GM12878 (cell line): ENCODE measurements around the gene DNAJC16. TPM values are rescaled to one million over a fixed set of nuclear protein-coding genes. Genes with fewer than 3 reads are reported as not detected.

ENCODE experiments used
- ATAC-seq: fragments of 200-7000 bp; cut with Tn5 transposase; 3 replicates; pipeline ENCODE4 v1.9.1; 2020; ENCODE audit warnings: mild to moderate bottlenecking, moderate library complexity
- BruUV-seq: library from RNA; stranded (reverse); fragments of 400-500 nt; replicated peaks from 2 replicates; lab custom pipeline; 2021; lab: Mats Ljungman, UMichigan
- CTCF ChIA-PET: fragments of 300-600 bp; sonication (Branson Sonifier 250); formaldehyde crosslinking; extraction: SDS; loops from one replicate; lab custom pipeline; 2021; ENCODE audit warnings: inconsistent platforms; lab: Yijun Ruan, JAX
- POLR2A ChIA-PET: fragments of 350-600 bp; formaldehyde crosslinking; extraction: SDS; loops from one replicate; lab custom pipeline; 2021; ENCODE audit warnings: inconsistent platforms; lab: Charles Lee
- RAD21 ChIA-PET: fragments of 300-600 bp; sonication (Branson Sonifier 250); formaldehyde crosslinking; loops from one replicate; lab custom pipeline; 2023; ENCODE audit warnings: antibody characterized with exemption; ENCODE audit not compliant: unreplicated experiment; lab: Charles Lee
- SMC1A ChIA-PET: fragments of 300-600 bp; sonication (Branson Sonifier 250); formaldehyde crosslinking; loops from one replicate; lab custom pipeline; 2023; ENCODE audit not compliant: unreplicated experiment, uncharacterized antibody; lab: Charles Lee
- DNase-seq: peaks from one replicate; pipeline ENCODE4 v3.0.0-alpha.2; 2011; ENCODE audit warnings: low read depth, low spot score
- FAIRE-seq: peaks from 3 replicates; lab custom pipeline; 2011; peaks lifted over from hg19 to GRCh38; lab: Jason Lieb, UNC
- H2AFZ ChIP-seq: 2 replicates; pipeline ENCODE4 v1.6.0; 2011; ENCODE audit warnings: low read depth, low read length, control low read depth; ENCODE audit not compliant: control insufficient read depth
- H3K27ac ChIP-seq: 2 replicates; pipeline ENCODE4 v1.5.1; 2011; ENCODE audit warnings: control low read depth; ENCODE audit not compliant: control insufficient read depth, insufficient read depth
- H3K27me3 ChIP-seq, 2 experiments: replicated peaks in 1 of 2; 2 replicates each; pipeline versions ENCODE4 v1.6.0 to v1.6.1; 2011; ENCODE audit warnings: low read length in 1 of 2; ENCODE audit not compliant: control insufficient read depth in 2 of 2, insufficient read depth in 2 of 2
- H3K36me3 ChIP-seq, 2 experiments: 2 replicates each; pipeline ENCODE4 v1.5.1; 2011; ENCODE audit warnings: low read length in 1 of 2; ENCODE audit not compliant: control insufficient read depth in 2 of 2, insufficient read depth in 2 of 2
- H3K4me1 ChIP-seq: 2 replicates; pipeline ENCODE4 v1.6.1; 2011; ENCODE audit warnings: mild to moderate bottlenecking, low read length, moderate library complexity, mixed read lengths; ENCODE audit not compliant: control insufficient read depth, insufficient read depth
- H3K4me2 ChIP-seq: 2 replicates; pipeline ENCODE4 v1.6.0; 2011; ENCODE audit warnings: control low read depth; ENCODE audit not compliant: control insufficient read depth, insufficient read depth
- H3K4me3 ChIP-seq: fragments of 200-600 bp; sonication (generic); 2 replicates; pipeline ENCODE4 v1.5.1; 2016
- H3K79me2 ChIP-seq: 2 replicates; pipeline ENCODE4 v1.6.0; 2011; ENCODE audit warnings: low read length; ENCODE audit not compliant: control insufficient read depth, insufficient read depth
- H3K9ac ChIP-seq: 2 replicates; pipeline ENCODE4 v1.8.0; 2011; ENCODE audit warnings: low read length, control low read depth, mixed read lengths; ENCODE audit not compliant: control insufficient read depth, insufficient read depth
- H3K9me3 ChIP-seq: replicated peaks from 3 replicates; pipeline ENCODE4 v1.5.1; 2011; ENCODE audit warnings: mild to moderate bottlenecking, low read length; ENCODE audit not compliant: control insufficient read depth, insufficient read depth
- H4K20me1 ChIP-seq: 2 replicates; pipeline ENCODE4 v1.6.0; 2011; ENCODE audit not compliant: control insufficient read depth, insufficient read depth
- EP300 ChIP-seq, 2 experiments: fragments of 150-350 bp in 1 of 2; IDR thresholded peaks; 2 replicates each; pipeline ENCODE4 v1.6.1; 2011 to 2012; ENCODE audit warnings: low read depth in 2 of 2, low read length in 2 of 2, borderline replicate concordance in 1 of 2, improper control_type of control experiment in 1 of 2, inconsistent platforms in 1 of 2; ENCODE audit not compliant: control insufficient read depth in 1 of 2
- EZH2 ChIP-seq: IDR thresholded peaks from 2 replicates; pipeline ENCODE4 v1.6.1; 2012; ENCODE audit warnings: low read depth, mild to moderate bottlenecking, control low read depth, inconsistent platforms, low read length, borderline replicate concordance; ENCODE audit not compliant: control insufficient read depth
- IRF5 ChIP-seq: fragments of 450-650 bp; IDR thresholded peaks from 2 replicates; pipeline ENCODE4 v1.6.1; 2017; ENCODE audit warnings: borderline replicate concordance
- SIN3A ChIP-seq: IDR thresholded peaks from 2 replicates; pipeline ENCODE4 v1.6.1; 2012; ENCODE audit warnings: low read depth, low read length, improper control_type of control experiment
- YBX1 ChIP-seq: fragments of 450-650 bp; IDR thresholded peaks from 2 replicates; pipeline ENCODE4 v1.6.1; 2016; ENCODE audit warnings: antibody characterized with exemption
- YY1 ChIP-seq: IDR thresholded peaks from 2 replicates; pipeline ENCODE4 v1.6.1; 2011; ENCODE audit warnings: low read depth, mild to moderate bottlenecking, low read length
- ZNF622 ChIP-seq: fragments of 450-650 bp; IDR thresholded peaks from 2 replicates; pipeline ENCODE4 v1.6.1; 2017; ENCODE audit warnings: mild to moderate bottlenecking, inconsistent platforms
- ZNF687 ChIP-seq: fragments of 450-650 bp; IDR thresholded peaks from 2 replicates; pipeline ENCODE4 v1.6.1; 2017; ENCODE audit warnings: mild to moderate bottlenecking, moderate library complexity
- in situ Hi-C: fragments of 300-500 bp; cut with MboI; formaldehyde crosslinking; loops from 9 replicates; pipeline ENCODE4 v1.14.3; 2018; ENCODE audit warnings: mixed read lengths
- intact Hi-C: fragments of 100-400 bp; cut with micrococcal nuclease; formaldehyde crosslinking; loops from one replicate; pipeline ENCODE4 v1.14.2; 2022; ENCODE audit not compliant: unreplicated experiment
- polyA plus RNA-seq, 11 experiments: library from polyadenylated mRNA; depleted of rRNA in 4 of 11; unstranded in 6 of 11; stranded (reverse) in 5 of 11; fragments of >200 nt; fragmentation: Nextera tagmentation in 4 of 11; fragmentation: Illumina TruSeq in 1 of 11; extraction: Ambion mirVana in 4 of 11; extraction: Trizol in 1 of 11; gene quantifications; 1 replicate in 1 of 11; 2 replicates in 10 of 11; pipeline versions ENCODE4 v1.2.1 to v1.2.3, GENCODE V29; 2011 to 2016; ENCODE audit warnings: inconsistent platforms in 2 of 11, missing spikeins in 2 of 11, low read depth in 1 of 11
- total RNA-seq, 4 experiments: library from RNA; depleted of rRNA in 3 of 4; stranded (reverse); fragments of >200 nt in 3 of 4; fragmentation: Illumina TruSeq in 1 of 4; extraction: Trizol in 1 of 4; gene quantifications; 2 replicates each; pipeline versions ENCODE4 v1.2.1 to v1.2.3, GENCODE V29; 2013 to 2021

Gene DNAJC16
- total and polyA plus RNA-seq, 10 of the 15 experiments (the other 5 are each of a cell fraction or from before 2014, with no cell fraction given): 2.4 to 12.7 (median 7.8) TPM

GRCh38 chr1:15578921-15579682 lies 52.5 kb downstream of the DNAJC16 start (continued):
- TF ChIP-seq ZNF687: no peak
- no peak for TF ChIP-seq ZNF622

GRCh38 chr1:15579683-15580047 lies 53.0 kb downstream of the DNAJC16 start:
- ATAC-seq: peak; percentile 70
- Histone ChIP-seq H4K20me1 (no peaks in the 10 kb centered on the region), H3K79me2 (no peaks in the 10 kb centered on the region), H3K27me3 (no peaks in the 10 kb centered on the region), H2AFZ (peak overlapping the region; percentile 68), H3K9me3 (no peaks in the 10 kb centered on the region), H3K4me1 (peaks cover 19% of the 10 kb centered on the region), H3K4me3 (no peak overlapping the region), H3K27ac (peak overlapping the region; percentile 75), H3K36me3 (no peaks in the 10 kb centered on the region), H3K4me2 (peak overlapping the region; percentile 85), H3K9ac (peak overlapping the region; percentile 67)
- TF ChIP-seq IRF5 (no peak), EZH2 (no peak), EP300 (IDR thresholded peaks at IDR 0.05; ENCODE audit: borderline replicate concordance in 1 of 2, control insufficient read depth in 1 of 2, low read depth in 2 of 2, low read length in 2 of 2) (no peak), YY1 (peak; percentile 51; the same call in 1 of the 2 replicates), SIN3A (no peak), YBX1 (no peak)
- FAIRE-seq: peak; percentile 89
- in situ Hi-C loops: no loop called here
- RAD21 ChIA-PET: interaction anchor here (1.3 kb wide), 1 partner anchor 114 kb away, joined by 3 read pairs; no protein-coding TSS in a partner anchor
- CTCF ChIA-PET: interaction anchor here (0.9 to 2.2 kb wide), 3 partner anchors 7 to 212 kb away, joined by 3 to 9 read pairs (median 6); no protein-coding TSS in a partner anchor
- POLR2A ChIA-PET: interaction anchor here (0.6 to 1.4 kb wide), 5 partner anchors 12 to 54 kb away, joined by 3 to 7 read pairs (median 4); no protein-coding TSS in a partner anchor
- no TSS peak for BruUV-seq
- intact Hi-C loops: no loop called here
- DNase-seq: peak; percentile 41
- SMC1A ChIA-PET: interaction anchor here (0.6 to 2.7 kb wide), 10 partner anchors 9 to 79 kb away, joined by 3 to 10 read pairs (median 3); no protein-coding TSS in a partner anchor
